Upper lobe of right lung (tissue), 1 donor: ENCODE results near the gene ABLIM2. TPM values are rescaled to one million over a fixed set of nuclear protein-coding genes. Genes with fewer than 3 reads are reported as not detected.

Experiments
- ATAC-seq: fragments of 200-7000 bp; cut with Tn5 transposase; one replicate; pipeline ENCODE4 v1.9.1; 2020; ENCODE audit warnings: mild to moderate bottlenecking, moderate library complexity
- DNase-seq: peaks from one replicate; pipeline ENCODE4 v3.0.0-alpha.2; 2020
- H3K27ac ChIP-seq: fragments of 200-600 bp; one replicate; pipeline ENCODE4 v1.8.0; 2022
- H3K27me3 ChIP-seq: fragments of 200-600 bp; one replicate; pipeline ENCODE4 v1.8.0; 2022; ENCODE audit warnings: mild to moderate bottlenecking
- H3K36me3 ChIP-seq: fragments of 200-600 bp; one replicate; pipeline ENCODE4 v1.8.0; 2022
- H3K4me1 ChIP-seq: fragments of 200-600 bp; one replicate; pipeline ENCODE4 v1.8.0; 2022
- H3K4me3 ChIP-seq: fragments of 200-600 bp; one replicate; pipeline ENCODE4 v1.8.0; 2022; ENCODE audit warnings: mild to moderate bottlenecking
- H3K9me3 ChIP-seq: fragments of 200-600 bp; one replicate; pipeline ENCODE4 v1.8.0; 2022
- intact Hi-C: fragments of 100-400 bp; cut with DNase I; formaldehyde crosslinking; loops from one replicate; pipeline ENCODE4 v1.11.0; 2022
- total RNA-seq: library from RNA; stranded (reverse); fragmentation: NEBNext Ultra II Directional; extraction: Animal tissue kit (Norgen Biotek cat#: 25700); gene quantifications from one replicate; pipeline ENCODE4 v1.2.1, GENCODE V29; 2021
- TF ChIP-seq, protein P1 (sequence below): fragments of 200-600 bp; IDR thresholded peaks from one replicate; pipeline ENCODE4 v1.8.0; 2022; ENCODE audit warnings: antibody characterized with exemption
- donor health status: DM: no; HTN: yes; CAD: no; lungs with severe emphysema.

The ABLIM2 gene
- total RNA-seq, 1 donor from 2014 or later: 12.7 TPM

- DNase-seq (no peak), ATAC-seq (no peak)
- peaks cover 7% of the 10 kb centered on the region for H3K4me1 ChIP-seq
- intact Hi-C loops: no loop called here
- H3K4me3 ChIP-seq: no peak overlapping the region
- no peaks in the 10 kb centered on the region for H3K9me3 ChIP-seq
- no peak overlapping the region for H3K27ac ChIP-seq
- TF ChIP-seq, protein P1, sequence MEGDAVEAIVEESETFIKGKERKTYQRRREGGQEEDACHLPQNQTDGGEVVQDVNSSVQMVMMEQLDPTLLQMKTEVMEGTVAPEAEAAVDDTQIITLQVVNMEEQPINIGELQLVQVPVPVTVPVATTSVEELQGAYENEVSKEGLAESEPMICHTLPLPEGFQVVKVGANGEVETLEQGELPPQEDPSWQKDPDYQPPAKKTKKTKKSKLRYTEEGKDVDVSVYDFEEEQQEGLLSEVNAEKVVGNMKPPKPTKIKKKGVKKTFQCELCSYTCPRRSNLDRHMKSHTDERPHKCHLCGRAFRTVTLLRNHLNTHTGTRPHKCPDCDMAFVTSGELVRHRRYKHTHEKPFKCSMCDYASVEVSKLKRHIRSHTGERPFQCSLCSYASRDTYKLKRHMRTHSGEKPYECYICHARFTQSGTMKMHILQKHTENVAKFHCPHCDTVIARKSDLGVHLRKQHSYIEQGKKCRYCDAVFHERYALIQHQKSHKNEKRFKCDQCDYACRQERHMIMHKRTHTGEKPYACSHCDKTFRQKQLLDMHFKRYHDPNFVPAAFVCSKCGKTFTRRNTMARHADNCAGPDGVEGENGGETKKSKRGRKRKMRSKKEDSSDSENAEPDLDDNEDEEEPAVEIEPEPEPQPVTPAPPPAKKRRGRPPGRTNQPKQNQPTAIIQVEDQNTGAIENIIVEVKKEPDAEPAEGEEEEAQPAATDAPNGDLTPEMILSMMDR: no peak
- no peaks in the 10 kb centered on the region for H3K36me3 ChIP-seq
- no peaks in the 10 kb centered on the region for H3K27me3 ChIP-seq
Measured at GRCh38 chr4:8079916-8080753, 78.5 kb downstream of the ABLIM2 start.

DNA sequence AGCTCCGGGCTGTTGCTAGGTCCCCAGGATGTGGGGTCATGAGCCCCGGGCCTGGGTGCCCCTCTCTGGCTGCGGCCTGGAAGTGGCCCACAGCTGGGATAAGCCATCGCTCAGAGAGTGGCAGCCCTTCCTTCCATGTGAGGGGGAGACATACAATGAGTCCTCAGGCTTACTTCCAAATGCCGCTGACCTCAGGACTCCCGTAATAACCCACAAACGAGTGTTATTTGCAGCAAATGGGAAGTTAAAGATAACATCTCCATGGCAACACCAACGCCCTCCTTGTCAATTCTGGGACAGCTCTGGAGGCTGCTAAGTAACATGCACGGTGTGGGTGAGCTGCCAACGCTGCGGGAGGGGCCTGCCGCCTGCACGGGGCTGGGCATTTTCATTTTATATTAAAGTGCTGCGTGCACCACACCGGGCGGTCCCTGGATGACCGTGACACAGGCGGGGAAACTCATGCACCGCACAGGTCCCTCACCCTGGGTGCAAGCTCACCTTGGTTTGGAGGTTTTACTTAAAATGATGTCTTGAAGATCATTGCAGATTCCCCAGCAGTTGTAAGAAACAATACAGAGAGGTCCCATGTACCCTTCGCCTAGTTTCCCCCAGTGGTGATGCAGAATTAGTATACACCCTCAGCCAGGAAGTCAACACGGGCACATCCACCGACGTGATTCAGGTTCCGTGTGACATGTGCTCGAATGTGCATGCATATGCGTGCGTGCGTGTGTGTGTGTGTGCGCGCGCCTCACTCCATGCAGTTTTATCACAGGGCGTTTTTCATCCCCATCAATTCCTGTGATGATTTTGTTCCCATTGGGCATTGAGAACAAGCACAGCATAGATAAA lies 79.4 kb downstream of the ABLIM2 start:
- TF ChIP-seq, protein P1: no peak
- no peak overlapping the region for H3K27ac ChIP-seq
- intact Hi-C loops: no loop called here
- H3K9me3 ChIP-seq: no peaks in the 10 kb centered on the region
- ATAC-seq (no peak), DNase-seq (no peak)
- no peak overlapping the region for H3K4me3 ChIP-seq
- H3K27me3 ChIP-seq: no peaks in the 10 kb centered on the region
- H3K36me3 ChIP-seq: no peaks in the 10 kb centered on the region
- peaks cover 7% of the 10 kb centered on the region for H3K4me1 ChIP-seq

DNA sequence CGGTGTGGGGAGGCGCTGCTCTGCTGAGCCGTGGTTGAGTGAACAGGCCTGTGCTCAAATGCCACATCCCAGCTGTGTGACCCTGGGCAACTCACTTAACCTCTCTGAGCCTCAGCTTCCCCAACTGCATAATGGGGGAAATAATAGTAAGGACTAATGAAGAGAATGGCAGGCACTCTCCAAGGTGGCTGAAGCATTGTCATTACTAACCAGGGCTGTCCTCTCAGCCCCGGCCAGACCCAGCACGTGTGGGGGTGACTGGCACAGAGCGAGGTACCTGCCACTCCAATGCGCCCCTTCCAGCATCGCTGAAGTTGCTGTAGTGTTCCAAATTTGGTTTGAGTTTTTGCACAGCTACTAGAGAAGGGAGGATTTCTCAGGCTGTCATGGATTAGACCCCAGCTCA lies 80.0 kb downstream of the ABLIM2 start:
- Histone ChIP-seq H3K4me1 (peaks cover 7% of the 10 kb centered on the region), H3K9me3 (no peaks in the 10 kb centered on the region), H3K27ac (no peak overlapping the region), H3K27me3 (no peaks in the 10 kb centered on the region), H3K4me3 (no peak overlapping the region), H3K36me3 (no peaks in the 10 kb centered on the region)
- intact Hi-C loops: no loop called here
- TF ChIP-seq, protein P1: no peak
- DNase-seq: no peak
- no peak for ATAC-seq

DNA sequence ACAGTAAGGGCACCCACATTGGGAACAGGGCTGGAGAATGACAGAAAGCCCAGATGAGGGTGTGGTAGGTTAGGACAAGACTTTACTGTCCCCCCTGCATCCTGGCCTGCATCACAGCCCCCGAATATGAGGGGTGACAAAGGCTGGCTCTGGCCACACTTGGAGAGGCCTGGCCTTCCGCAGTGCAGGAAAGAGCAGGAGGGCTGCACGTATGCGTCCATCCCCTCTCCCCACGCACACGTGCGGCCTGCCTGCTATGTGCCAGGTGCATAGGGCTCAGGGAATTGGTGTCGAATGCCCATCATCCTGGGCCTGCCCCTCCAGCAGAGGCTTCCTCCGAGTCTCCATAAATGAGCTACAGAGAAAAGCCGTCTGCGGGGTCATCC lies 80.5 kb downstream of the ABLIM2 start:
- Histone ChIP-seq H3K36me3 (no peaks in the 10 kb centered on the region), H3K4me1 (peaks cover 7% of the 10 kb centered on the region), H3K27ac (no peak overlapping the region), H3K4me3 (no peak overlapping the region), H3K27me3 (no peaks in the 10 kb centered on the region), H3K9me3 (no peaks in the 10 kb centered on the region)
- DNase-seq (no peak), ATAC-seq (no peak)
- intact Hi-C loops: no loop called here
- TF ChIP-seq, protein P1: no peak

DNA sequence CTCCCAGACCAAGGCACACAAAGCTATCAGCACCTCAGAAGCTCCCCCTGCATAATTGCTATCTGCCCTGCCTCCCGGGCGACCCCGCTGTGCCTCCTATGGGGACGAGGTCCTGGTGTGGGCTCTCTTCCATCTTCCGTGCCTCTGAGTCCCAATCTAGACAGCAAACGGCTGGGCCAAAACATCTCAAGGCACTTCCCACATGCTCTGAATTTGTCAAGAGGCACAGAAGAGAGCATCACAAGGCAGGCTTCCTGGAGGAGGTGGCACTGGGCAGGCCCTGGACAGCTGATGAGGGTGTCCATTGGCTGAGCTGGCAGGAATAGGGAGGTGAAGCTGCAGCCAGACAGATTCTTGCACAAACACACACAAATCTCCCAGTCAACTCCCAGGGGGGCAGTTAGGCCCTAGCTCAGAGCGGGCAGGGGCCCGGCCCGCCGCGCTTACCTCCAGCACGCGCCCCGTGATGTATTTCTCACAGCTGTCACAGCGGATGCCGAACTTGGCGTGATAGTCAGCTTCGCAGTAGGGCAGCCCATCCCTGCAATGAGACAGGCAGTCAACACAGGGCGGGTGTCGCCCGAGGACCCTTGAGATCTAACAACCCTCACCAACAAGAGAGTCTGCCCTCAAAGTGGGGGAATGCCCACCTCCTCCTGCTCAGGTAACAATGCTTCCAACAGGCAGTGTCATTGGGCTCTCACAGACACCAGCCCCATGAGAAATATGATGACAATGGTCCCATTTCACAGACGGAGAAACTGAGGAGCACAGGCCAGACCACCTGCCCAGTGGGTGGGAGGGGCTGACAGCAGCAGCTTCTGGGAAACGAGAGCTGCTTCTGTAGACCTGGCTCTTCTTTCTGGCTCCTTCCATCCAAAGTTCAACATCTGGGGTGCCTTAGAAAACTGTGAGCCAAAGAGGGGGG lies 81.2 kb downstream of the ABLIM2 start:
- no peaks in the 10 kb centered on the region for H3K36me3 ChIP-seq
- H3K9me3 ChIP-seq: no peaks in the 10 kb centered on the region
- intact Hi-C loops: no loop called here
- TF ChIP-seq, protein P1: no peak
- no peak overlapping the region for H3K4me3 ChIP-seq
- no peaks in the 10 kb centered on the region for H3K27me3 ChIP-seq
- ATAC-seq (no peak), DNase-seq (no peak)
- no peak overlapping the region for H3K27ac ChIP-seq
- H3K4me1 ChIP-seq: peaks cover 7% of the 10 kb centered on the region
